Hematopoietic multipotent progenitor cell treated with erythropoietin and hydrocortisone succinate and interleukin-3 and kit ligand, for 17 days (in vitro differentiated cells): ENCODE results near the gene CERT1.
"Not testable (repeated sequence)": the region's sequence is repeated elsewhere in the genome, so short reads cannot be mapped to it uniquely, and the experiment has no call there.

Source experiments
- DNase-seq: peaks from one replicate; pipeline ENCODE4 v3.0.0-alpha.2; 2015; ENCODE audit warnings: low spot score

CERT1 gene

GRCh38 chr5:75523275-75523674 lies 11.8 kb upstream of the CERT1 start:
- no peak for DNase-seq

- no peak for DNase-seq
Measured at GRCh38 chr5:75522542-75522941, 11.1 kb upstream of the CERT1 start.

- no peak for DNase-seq
Measured at GRCh38 chr5:75522025-75522424, 10.6 kb upstream of the CERT1 start.

GRCh38 chr5:75521195-75521594 lies 9.8 kb upstream of the CERT1 start:
- no peak for DNase-seq

GRCh38 chr5:75519761-75520160 lies 8.3 kb upstream of the CERT1 start:
- DNase-seq: no peak

GRCh38 chr5:75514323-75514722 lies 2.9 kb upstream of the CERT1 start:
- DNase-seq: no peak

- no peak for DNase-seq
Measured at GRCh38 chr5:75513841-75514240, 2.4 kb upstream of the CERT1 start.

- DNase-seq: no peak
Measured at GRCh38 chr5:75512383-75513074, 1.1 kb upstream of the CERT1 start.

GRCh38 chr5:75510836-75511434 lies 494 bp downstream of the CERT1 start:
- DNase-seq: peak; percentile 53

GRCh38 chr5:75510417-75510835 lies 1.0 kb downstream of the CERT1 start:
- no peak for DNase-seq

GRCh38 chr5:75509956-75510355 lies 1.5 kb downstream of the CERT1 start:
- peak; percentile 17 for DNase-seq

- no peak for DNase-seq
Measured at GRCh38 chr5:75509546-75509945, 1.9 kb downstream of the CERT1 start.

- DNase-seq: no peak
Measured at GRCh38 chr5:75507841-75508240, 3.6 kb downstream of the CERT1 start.

GRCh38 chr5:75505112-75505511 lies 6.3 kb downstream of the CERT1 start:
- not testable (repeated sequence) for DNase-seq

GRCh38 chr5:75498875-75499274 lies 12.6 kb downstream of the CERT1 start:
- DNase-seq: not testable (repeated sequence)

GRCh38 chr5:75498208-75498777 lies 13.1 kb downstream of the CERT1 start:
- DNase-seq: no peak

- DNase-seq: no peak
Measured at GRCh38 chr5:75496026-75496425, 15.4 kb downstream of the CERT1 start.

GRCh38 chr5:75491621-75492020 lies 19.8 kb downstream of the CERT1 start:
- no peak for DNase-seq

- DNase-seq: not testable (repeated sequence)
Measured at GRCh38 chr5:75489847-75490246, 21.6 kb downstream of the CERT1 start.

GRCh38 chr5:75484605-75485004 lies 26.8 kb downstream of the CERT1 start:
- no peak for DNase-seq

GRCh38 chr5:75482482-75482881 lies 28.9 kb downstream of the CERT1 start:
- no peak for DNase-seq

- DNase-seq: no peak
Measured at GRCh38 chr5:75481024-75481423, 30.4 kb downstream of the CERT1 start.

- DNase-seq: no peak
Measured at GRCh38 chr5:75475364-75475763, 36.1 kb downstream of the CERT1 start.

- DNase-seq: no peak
Measured at GRCh38 chr5:75473463-75473862, 38.0 kb downstream of the CERT1 start.
